Neutrophil (primary cell): ENCODE measurements around the gene KRT6A.

ENCODE experiments used
- H3K27ac ChIP-seq: fragments of 200-600 bp; sonication (generic); 2 replicates; pipeline ENCODE4 v1.5.1; 2016; ENCODE audit warnings: mild to moderate bottlenecking, moderate library complexity
- H3K27me3 ChIP-seq: fragments of 200-600 bp; sonication (generic); 2 replicates; pipeline ENCODE4 v1.6.0; 2016; ENCODE audit warnings: mild to moderate bottlenecking
- H3K36me3 ChIP-seq: fragments of 200-600 bp; sonication (generic); 2 replicates; pipeline ENCODE4 v1.5.1; 2017
- H3K4me1 ChIP-seq, 2 experiments: fragments of 200-600 bp in 1 of 2; sonication (generic) in 1 of 2; 1 replicate in 1 of 2; 2 replicates in 1 of 2; pipeline versions ENCODE4 v1.5.1 to v1.6.1; 2013 to 2016; ENCODE audit warnings: low read depth in 1 of 2, low read length in 1 of 2, mild to moderate bottlenecking in 1 of 2, moderate library complexity in 1 of 2; ENCODE audit not compliant: control insufficient read depth in 1 of 2, insufficient read depth in 1 of 2
- H3K4me3 ChIP-seq, 2 experiments: fragments of 200-600 bp in 1 of 2; sonication (generic) in 1 of 2; 1 replicate in 1 of 2; 2 replicates in 1 of 2; pipeline ENCODE4 v1.5.1; 2013 to 2016; ENCODE audit warnings: low read depth in 1 of 2, low read length in 1 of 2, mild to moderate bottlenecking in 1 of 2, moderate library complexity in 1 of 2
- H3K9me3 ChIP-seq: fragments of 200-600 bp; sonication (generic); 2 replicates; pipeline ENCODE4 v1.5.1; 2016
- CTCF ChIP-seq: fragments of 200-600 bp; sonication (generic); IDR thresholded peaks from 2 replicates; pipeline ENCODE4 v1.5.1; 2016; ENCODE audit warnings: antibody characterized with exemption

Gene KRT6A

GRCh38 chr12:52498946-52499345, 5.9 kb upstream of the KRT6A start:
- no peaks in the 10 kb centered on the region for H3K4me1 ChIP-seq
- no peaks in the 10 kb centered on the region for H3K36me3 ChIP-seq
- H3K9me3 ChIP-seq: no peaks in the 10 kb centered on the region
- no peak overlapping the region for H3K4me3 ChIP-seq
- peaks cover 7% of the 10 kb centered on the region for H3K27me3 ChIP-seq
- no peak for TF ChIP-seq CTCF
- H3K27ac ChIP-seq: no peak overlapping the region

GRCh38 chr12:52497975-52498374, 4.9 kb upstream of the KRT6A start:
- H3K27me3 ChIP-seq: peaks cover 9% of the 10 kb centered on the region
- no peaks in the 10 kb centered on the region for H3K36me3 ChIP-seq
- H3K4me1 ChIP-seq: no peaks in the 10 kb centered on the region
- H3K9me3 ChIP-seq: no peaks in the 10 kb centered on the region
- H3K4me3 ChIP-seq: no peak overlapping the region
- H3K27ac ChIP-seq: no peak overlapping the region
- TF ChIP-seq CTCF: no peak

- no peak overlapping the region for H3K4me3 ChIP-seq
- no peak overlapping the region for H3K27ac ChIP-seq
- no peaks in the 10 kb centered on the region for H3K36me3 ChIP-seq
- TF ChIP-seq CTCF: no peak
- H3K27me3 ChIP-seq: peaks cover 9% of the 10 kb centered on the region
- H3K9me3 ChIP-seq: no peaks in the 10 kb centered on the region
- no peaks in the 10 kb centered on the region for H3K4me1 ChIP-seq
Measured at GRCh38 chr12:52496590-52497071, 3.6 kb upstream of the KRT6A start.

- Histone ChIP-seq H3K27me3 (peaks cover 9% of the 10 kb centered on the region), H3K36me3 (no peaks in the 10 kb centered on the region), H3K9me3 (no peaks in the 10 kb centered on the region), H3K4me3 (no peak overlapping the region), H3K27ac (no peak overlapping the region), H3K4me1 (no peaks in the 10 kb centered on the region)
- TF ChIP-seq CTCF: no peak
Measured at GRCh38 chr12:52496054-52496453, 3.0 kb upstream of the KRT6A start.

- H3K9me3 ChIP-seq: no peaks in the 10 kb centered on the region
- no peak overlapping the region for H3K27ac ChIP-seq
Measured at GRCh38 chr12:52495389-52495788, 2.3 kb upstream of the KRT6A start.

More at GRCh38 chr12:52495389-52495788, 2.3 kb upstream of the KRT6A start:
- no peaks in the 10 kb centered on the region for H3K4me1 ChIP-seq
- TF ChIP-seq CTCF: no peak
- H3K4me3 ChIP-seq: no peak overlapping the region
- H3K27me3 ChIP-seq: peaks cover 9% of the 10 kb centered on the region
- no peaks in the 10 kb centered on the region for H3K36me3 ChIP-seq
